ENCODE measurements around the gene SMG9. TPM values are rescaled to one million over a fixed set of nuclear protein-coding genes. Genes with fewer than 3 reads are reported as not detected.

SMG9 gene
- total and polyA plus RNA-seq, 2 of the 4 experiments (the other 2 are of a cell fraction) = 4.8 to 24.3 TPM

GRCh38 chr19:43748205-43748594, 6.6 kb downstream of the SMG9 start:
- no peak overlapping the region for H3K27ac ChIP-seq (ENCODE audit: insufficient read depth, low read length)
- intact Hi-C loops (cut with micrococcal nuclease) = no loop called here
- DNase-seq (no peak), ATAC-seq (ENCODE audit: low read depth) (no peak)
- H3K9ac ChIP-seq (ENCODE audit: low read depth, low read length) = no peak overlapping the region
- H3K4me2 ChIP-seq (ENCODE audit: low read depth, low read length) = no peak overlapping the region
- peak overlapping the region; percentile 39 for H2AK9ac ChIP-seq (replicated peaks; ENCODE audit: low read depth, low read length, poor library complexity)
- TF ChIP-seq MXI1 (IDR thresholded peaks at IDR 0.05; ENCODE audit: borderline replicate concordance, low read depth, low read length) (no peak), CHD1 (IDR thresholded peaks at IDR 0.05; ENCODE audit: low read depth, low read length) (no peak), RFX5 (IDR thresholded peaks at IDR 0.05; ENCODE audit: low read depth, low read length) (no peak)
- peaks cover 8% of the 10 kb centered on the region; the same call in 1 of the 2 replicates for H3K9me1 ChIP-seq (ENCODE audit: insufficient read depth, low read length)
- no peak overlapping the region for H2AK5ac ChIP-seq (ENCODE audit: low read depth, low read length)
- no peak overlapping the region for H2BK5ac ChIP-seq (ENCODE audit: low read depth, low read length, poor library complexity, severe bottlenecking)
- 100% methylated on average over 1 of the region's 4 CpGs; no CpG with 5 or more reads in 1 of the 2 experiments for WGBS, 2 experiments (ENCODE audit: extremely low coverage in 2 of 2, insufficient read length in 1 of 2)
- no peak overlapping the region for H2BK20ac ChIP-seq (ENCODE audit: low read depth, low read length)
- dilution Hi-C loops (cut with HindIII; ENCODE audit: low sequenced_read_pairs, unreplicated experiment) = no loop called here
- peaks cover 7% of the 10 kb centered on the region for H3K4me1 ChIP-seq (ENCODE audit: control insufficient read depth, insufficient read depth, low read length)
- peaks cover 44% of the 10 kb centered on the region for H3K36me3 ChIP-seq (ENCODE audit: control insufficient read depth, insufficient read depth, low read length)
- H3K79me1 ChIP-seq (ENCODE audit: low read depth in 1 of 2, low read length in 2 of 2) = peaks cover 5 to 60% of the 10 kb centered on the region in 2 experiments
- no TSS peak for BruUV-seq (replicated peaks)
- POLR2A ChIA-PET (ENCODE audit: unreplicated experiment) = no interaction called here
- CTCF ChIA-PET = no interaction called here
- H3K56ac ChIP-seq (ENCODE audit: extremely low read depth, insufficient read depth, low read length) = no peak overlapping the region
- H3K4ac ChIP-seq (ENCODE audit: low read depth, low read length) = no peak overlapping the region
- no peak overlapping the region for H3K14ac ChIP-seq (replicated peaks; ENCODE audit: low read depth, low read length)
- no peak overlapping the region for H2BK15ac ChIP-seq (ENCODE audit: low read depth, low read length)
- H2AFZ ChIP-seq (replicated peaks; ENCODE audit: low read length, poor library complexity) = no peak overlapping the region
- no peak overlapping the region for H4K5ac ChIP-seq (ENCODE audit: low read depth, low read length)
- H3K9me3 ChIP-seq (ENCODE audit: control insufficient read depth, insufficient read depth, low read length) = no peaks in the 10 kb centered on the region
- no peak overlapping the region for H3K23ac ChIP-seq (ENCODE audit: low read depth, low read length)
- H3K18ac ChIP-seq (ENCODE audit: low read depth, low read length) = no peak overlapping the region
- in situ Hi-C loops (cut with MboI; ENCODE audit: low sequenced_read_pairs) = loop anchor here (5.0 kb wide), 1 partner anchor 34 kb away; the partner anchor contains the start of gene KCNN4
- H3K27me3 ChIP-seq (ENCODE audit: control insufficient read depth, insufficient read depth, low read length) = no peaks in the 10 kb centered on the region
- H4K8ac ChIP-seq (ENCODE audit: low read depth in 2 of 2, low read length in 2 of 2) = no peak overlapping the region
- no peak overlapping the region for H4K91ac ChIP-seq (ENCODE audit: insufficient read depth, low read depth, low read length)
- peaks cover 20% of the 10 kb centered on the region; the same call in 1 of the 2 replicates for H4K20me1 ChIP-seq (ENCODE audit: insufficient read depth, low read length)
- no peak overlapping the region for H3K4me3 ChIP-seq (ENCODE audit: insufficient read depth, low read depth, low read length)
- H2BK120ac ChIP-seq (ENCODE audit: low read depth, low read length) = no peak overlapping the region
